CD4-positive, alpha-beta T cell treated with Interferon alpha-2 for 1 hour (primary cell): ENCODE data around the gene MEF2A.
"Not testable (repeated sequence)": the region's sequence is repeated elsewhere in the genome, so short reads cannot be mapped to it uniquely, and the experiment has no call there.

Source experiments
- DNase-seq, 2 donors: peaks; one replicate each; pipeline ENCODE4 v3.0.0-alpha.2; 2020 to 2022

Gene MEF2A

GRCh38 chr15:99656205-99656604 is 90.4 kb downstream of the MEF2A start:
- DNase-seq = no peak

- no peak for DNase-seq
Observed at GRCh38 chr15:99657996-99658395, 92.2 kb downstream of the MEF2A start.

DNA sequence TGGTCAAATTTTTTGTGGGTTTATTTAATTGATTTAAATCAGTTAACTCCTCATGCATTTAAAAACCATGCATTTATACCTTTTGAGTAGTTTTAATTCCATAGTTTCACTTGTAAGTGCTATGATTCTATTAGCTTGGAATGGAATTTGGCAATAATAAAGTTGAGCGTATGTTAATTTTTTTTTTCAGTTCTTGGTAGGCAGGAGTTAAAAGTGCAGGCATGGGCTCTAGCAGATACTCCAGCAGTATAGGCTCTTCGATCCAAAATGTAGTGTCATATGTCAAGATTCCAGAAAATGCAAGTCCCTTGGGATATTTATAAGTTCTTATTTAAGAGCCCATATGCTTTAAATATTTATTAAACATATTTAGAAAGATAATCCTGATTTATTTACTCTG is 97.1 kb downstream of the MEF2A start:
- DNase-seq = no peak

- DNase-seq = not testable (repeated sequence)
Observed at GRCh38 chr15:99666073-99666472, 100.3 kb downstream of the MEF2A start.

- no peak for DNase-seq
Observed at GRCh38 chr15:99668533-99669182, 102.9 kb downstream of the MEF2A start.

DNA sequence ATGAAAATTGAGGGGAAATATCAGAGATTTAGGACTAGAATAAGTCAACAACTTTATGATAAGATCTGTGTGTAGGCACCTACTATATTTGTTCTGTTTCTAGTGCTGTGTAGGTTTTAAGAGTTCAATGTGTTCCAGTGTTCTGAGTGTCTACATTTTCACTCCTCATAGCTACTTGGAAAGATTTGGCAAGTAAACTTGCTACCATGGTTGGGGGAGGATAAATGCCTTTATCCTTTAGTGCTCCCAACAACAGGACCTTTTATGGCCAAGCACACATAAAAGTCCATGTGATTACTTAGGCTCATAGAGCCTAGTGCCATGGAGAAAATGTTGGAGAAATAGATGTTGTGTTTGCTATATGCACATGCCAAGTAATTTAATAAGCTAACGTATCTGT is 103.5 kb downstream of the MEF2A start:
- no peak for DNase-seq

DNA sequence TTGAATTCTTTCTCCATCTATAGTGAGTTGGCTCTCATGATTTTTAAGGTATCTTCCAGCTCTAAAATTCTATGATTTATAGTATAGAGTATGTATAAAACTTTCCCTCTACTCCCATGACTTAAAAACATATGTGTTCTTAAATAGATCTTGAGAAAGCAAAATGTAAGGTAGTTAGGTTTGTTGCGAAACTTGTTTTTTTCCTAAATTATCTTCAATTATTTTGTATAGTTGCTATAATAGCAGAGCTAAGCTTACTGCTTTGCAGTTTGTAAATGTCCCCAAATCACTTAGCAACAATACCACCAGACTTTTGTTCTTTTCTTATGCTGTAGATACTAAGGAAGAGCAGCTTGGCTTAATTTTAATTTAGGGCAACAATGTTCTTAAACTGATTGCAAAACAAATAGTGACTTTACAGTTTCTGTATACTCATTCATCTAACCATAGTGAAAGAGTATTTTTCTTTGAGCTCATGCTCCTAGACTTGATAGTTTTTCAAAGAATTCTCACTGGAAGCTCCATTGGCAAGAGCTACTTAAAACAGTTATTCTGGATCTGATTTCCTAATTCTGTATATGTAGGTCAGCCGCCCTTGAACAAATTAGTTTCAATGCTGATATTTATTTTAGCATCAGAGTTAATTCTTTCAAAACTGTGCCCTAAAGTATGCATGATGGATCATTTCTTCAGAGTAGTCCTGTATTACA is 106.3 kb downstream of the MEF2A start:
- DNase-seq = no peak

- DNase-seq = no peak
Observed at GRCh38 chr15:99673111-99673510, 107.3 kb downstream of the MEF2A start.

DNA sequence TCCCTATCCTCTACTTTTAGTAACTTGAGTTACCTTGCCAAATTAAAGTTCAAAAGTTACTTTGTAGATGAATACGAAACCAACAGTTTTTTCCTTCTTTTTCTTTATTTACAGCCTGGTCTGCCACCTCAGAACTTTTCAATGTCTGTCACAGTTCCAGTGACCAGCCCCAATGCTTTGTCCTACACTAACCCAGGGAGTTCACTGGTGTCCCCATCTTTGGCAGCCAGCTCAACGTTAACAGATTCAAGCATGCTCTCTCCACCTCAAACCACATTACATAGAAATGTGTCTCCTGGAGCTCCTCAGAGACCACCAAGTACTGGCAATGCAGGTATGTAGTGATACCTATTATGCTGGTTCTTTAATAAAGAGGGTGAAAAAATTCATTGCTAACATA is 108.5 kb downstream of the MEF2A start:
- DNase-seq = no peak

- DNase-seq = no peak
Observed at GRCh38 chr15:99677540-99678134, 111.9 kb downstream of the MEF2A start.

GRCh38 chr15:99680276-99680675 is 114.5 kb downstream of the MEF2A start:
- no peak for DNase-seq

DNA sequence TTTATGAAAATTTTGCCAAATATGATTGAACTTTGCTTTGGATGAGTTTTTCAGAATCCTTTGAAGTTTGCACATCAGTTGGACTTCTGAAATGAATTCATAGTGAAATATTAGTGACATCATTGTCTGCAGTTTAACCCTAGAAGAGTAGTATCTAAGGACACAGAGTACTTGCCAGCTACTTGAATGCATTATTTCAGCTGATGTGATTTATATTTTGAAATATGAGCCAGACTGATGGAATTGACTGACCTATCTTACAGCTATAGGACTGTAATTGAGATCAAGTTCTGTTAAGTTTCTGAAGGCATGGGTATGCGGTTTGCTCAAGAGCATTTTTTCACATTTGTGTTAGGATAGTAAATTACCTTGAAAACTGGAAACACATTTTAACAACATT is 116.2 kb downstream of the MEF2A start:
- no peak for DNase-seq

- DNase-seq = no peak
Observed at GRCh38 chr15:99682455-99682854, 116.7 kb downstream of the MEF2A start.

GRCh38 chr15:99683000-99683670 is 117.4 kb downstream of the MEF2A start:
- peak in 1 of 2 donors; percentile 27 for DNase-seq

DNA sequence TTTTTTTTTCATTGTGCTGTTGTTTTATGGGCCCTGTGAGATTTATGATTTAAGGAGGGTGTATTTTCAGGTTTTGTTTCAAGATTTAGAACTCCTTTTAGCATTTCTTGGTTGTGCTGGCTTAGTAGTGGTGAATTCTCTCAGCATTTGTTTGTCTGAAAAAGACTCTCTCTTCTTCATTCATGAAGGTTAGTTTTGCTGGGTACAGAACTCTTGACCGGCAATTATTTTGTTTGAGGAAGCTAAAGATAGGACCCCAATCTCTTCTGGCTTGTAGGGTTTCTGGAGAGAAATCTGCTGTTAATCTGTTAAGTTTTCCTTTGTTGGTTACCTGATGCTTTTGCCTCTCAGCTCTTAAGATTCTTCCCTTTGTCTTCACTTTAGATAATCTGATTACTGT is 120.5 kb downstream of the MEF2A start:
- no peak for DNase-seq

GRCh38 chr15:99692825-99693224 is 127.0 kb downstream of the MEF2A start:
- no peak for DNase-seq

- DNase-seq = no peak
Observed at GRCh38 chr15:99696096-99696495, 130.3 kb downstream of the MEF2A start.

DNA sequence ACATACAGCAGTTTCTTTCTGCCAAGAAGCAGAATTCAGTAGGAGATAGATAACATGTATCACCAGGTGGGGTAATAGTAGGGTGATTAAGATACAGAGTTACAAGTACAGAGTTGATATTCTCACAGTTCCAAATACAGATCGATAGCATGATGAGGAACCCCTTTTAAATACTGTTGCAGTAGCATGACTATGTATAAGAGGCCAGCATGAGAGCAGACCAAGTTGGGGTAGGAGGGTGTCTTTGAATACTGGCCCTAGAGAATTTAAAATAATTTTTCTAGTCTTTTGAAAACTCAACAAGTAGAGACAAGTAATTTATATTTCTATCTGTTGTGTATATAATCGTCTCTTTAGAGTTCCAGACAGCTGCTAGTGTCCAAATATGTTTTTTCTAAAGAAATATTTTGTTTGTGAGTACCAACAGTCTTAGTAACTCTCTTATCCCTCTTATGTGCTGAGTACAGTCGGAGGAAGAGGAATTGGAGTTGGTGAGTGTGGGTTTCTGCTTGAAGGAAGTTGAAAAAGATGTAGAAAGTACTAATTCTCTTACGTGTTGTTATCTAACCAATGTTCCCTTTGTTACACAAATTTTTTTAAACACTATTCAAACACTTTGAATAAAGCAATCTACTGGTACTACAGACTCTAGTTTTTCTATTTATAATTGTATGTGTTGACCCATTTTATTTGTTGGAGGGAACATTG is 137.3 kb downstream of the MEF2A start:
- no peak for DNase-seq

DNA sequence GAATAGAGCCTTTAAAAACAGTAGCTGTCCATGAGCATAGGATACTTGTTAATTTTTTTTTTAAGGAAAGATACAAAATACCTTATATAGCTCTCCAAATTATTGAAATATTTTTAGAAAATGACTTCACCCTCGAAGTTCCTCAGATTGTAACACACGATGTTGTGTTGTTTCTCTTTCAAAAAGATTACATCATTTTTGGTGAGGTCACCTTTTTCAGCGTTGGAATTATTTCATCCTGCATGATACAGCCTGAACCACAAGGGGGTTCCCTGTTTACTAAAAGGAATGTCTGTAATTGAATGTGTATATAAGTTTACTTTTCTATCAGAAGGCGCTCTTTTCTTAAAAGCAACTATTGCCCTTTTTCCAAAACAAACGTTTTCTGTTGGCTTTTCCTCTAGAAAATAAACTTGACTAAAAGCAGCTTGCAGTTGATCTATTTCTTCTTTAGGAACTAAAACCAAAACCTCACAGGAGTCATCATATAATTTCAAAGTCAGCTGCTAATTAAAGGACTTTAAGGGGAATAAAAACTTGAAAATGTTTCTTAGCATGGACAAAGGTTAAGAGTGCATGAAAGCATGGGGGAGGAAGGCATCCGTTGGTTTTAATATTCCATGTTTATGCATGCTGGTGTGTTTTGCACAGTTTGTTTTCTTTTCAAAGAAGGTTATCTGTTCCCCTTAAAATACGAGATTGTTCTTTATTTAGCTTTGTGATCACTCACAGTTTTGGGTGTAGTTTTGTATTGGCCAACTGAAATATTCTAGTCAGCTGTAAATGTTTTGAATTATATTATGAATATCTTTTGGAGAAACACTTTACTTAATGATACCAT is 138.0 kb downstream of the MEF2A start:
- DNase-seq = peak; percentile 33 to 53

GRCh38 chr15:99704444-99704838 is 138.7 kb downstream of the MEF2A start:
- DNase-seq = peak; percentile 48 to 82

GRCh38 chr15:99706557-99707303 is 140.9 kb downstream of the MEF2A start:
- DNase-seq = peak in 1 of 2 donors; percentile 36
